ENCODE results near the gene RAMP2.
"Not testable (repeated sequence)": the region's sequence is repeated elsewhere in the genome, so short reads cannot be mapped to it uniquely, and the experiment has no call there.

Gene RAMP2, protein sequence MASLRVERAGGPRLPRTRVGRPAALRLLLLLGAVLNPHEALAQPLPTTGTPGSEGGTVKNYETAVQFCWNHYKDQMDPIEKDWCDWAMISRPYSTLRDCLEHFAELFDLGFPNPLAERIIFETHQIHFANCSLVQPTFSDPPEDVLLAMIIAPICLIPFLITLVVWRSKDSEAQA

DNA sequence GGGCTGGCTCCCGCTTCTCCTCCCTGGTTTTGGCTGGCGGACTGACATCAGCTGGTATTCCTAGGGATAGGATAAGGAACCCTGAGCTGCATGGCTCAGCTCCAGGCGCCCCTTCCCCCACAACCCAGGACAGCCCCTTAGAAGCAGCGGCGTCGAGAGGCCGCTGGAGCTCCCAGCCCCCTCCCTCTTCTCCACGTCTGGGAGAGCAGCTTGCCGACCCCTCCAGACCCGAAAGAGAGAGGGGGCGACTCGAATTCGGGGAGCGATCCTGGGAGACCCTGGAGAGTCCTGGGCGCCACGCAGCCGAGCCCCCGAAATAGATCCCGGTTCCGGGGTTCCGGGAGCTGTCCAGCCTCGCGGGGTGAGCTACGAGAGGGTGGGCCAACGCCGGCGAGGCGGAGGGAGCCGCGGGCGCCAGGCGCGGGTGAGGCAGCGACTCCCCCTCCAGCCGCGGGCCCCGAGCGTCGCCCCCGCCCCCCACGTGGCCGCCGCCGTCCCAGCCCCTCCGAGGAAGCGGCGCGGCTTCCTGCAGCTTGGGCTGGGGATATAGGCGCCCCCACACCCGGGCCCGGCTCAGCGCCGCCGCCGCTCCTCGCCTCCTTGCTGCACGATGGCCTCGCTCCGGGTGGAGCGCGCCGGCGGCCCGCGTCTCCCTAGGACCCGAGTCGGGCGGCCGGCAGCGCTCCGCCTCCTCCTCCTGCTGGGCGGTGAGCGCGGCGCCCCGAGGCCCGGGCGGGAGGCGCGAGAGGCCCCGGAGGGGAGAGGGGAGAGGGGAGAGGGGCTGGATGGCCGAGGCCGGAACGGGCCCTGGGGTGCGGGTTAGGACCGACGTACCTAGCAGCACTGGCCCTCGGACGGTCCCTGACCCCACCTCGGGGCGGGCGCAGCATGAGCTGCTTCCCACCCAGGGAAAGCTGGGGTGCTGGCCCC, at the start of gene RAMP2:
Gene RAMP2 (plus strand): TSS at position 576 of the 930 bp plus-strand sequence. CDS start 35 bp downstream, at position 611.
- DNase-seq = no peak

DNA sequence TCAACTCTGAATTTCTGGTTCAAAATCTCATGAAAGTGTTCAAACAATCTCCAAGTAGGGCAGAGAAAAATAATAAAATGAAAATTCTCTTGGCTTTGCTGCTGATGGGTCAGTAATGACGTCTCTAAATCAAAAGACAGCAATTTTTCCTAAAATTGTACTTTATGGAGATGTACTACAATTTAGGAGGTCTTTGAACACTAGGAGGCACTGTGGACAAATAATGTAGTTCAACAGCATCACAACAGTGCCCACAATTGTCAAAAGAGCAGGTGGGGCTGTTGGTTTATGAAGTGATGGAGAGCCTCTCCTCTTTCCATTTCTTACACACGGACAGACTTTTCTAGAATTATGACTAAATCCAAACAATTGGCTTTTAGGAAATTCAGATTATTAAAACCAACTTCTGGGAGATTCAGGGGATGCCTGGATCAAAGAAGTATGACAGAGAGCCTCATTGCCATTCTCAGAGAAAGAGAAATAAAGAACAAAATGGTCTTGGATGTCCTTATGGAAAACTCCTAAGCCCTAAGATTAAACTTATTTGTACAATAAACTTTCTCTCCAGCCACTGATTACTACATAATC, 39.9 kb upstream of the RAMP2 start:
- peak in 1 of 2 donors; percentile 55 for DNase-seq

DNA sequence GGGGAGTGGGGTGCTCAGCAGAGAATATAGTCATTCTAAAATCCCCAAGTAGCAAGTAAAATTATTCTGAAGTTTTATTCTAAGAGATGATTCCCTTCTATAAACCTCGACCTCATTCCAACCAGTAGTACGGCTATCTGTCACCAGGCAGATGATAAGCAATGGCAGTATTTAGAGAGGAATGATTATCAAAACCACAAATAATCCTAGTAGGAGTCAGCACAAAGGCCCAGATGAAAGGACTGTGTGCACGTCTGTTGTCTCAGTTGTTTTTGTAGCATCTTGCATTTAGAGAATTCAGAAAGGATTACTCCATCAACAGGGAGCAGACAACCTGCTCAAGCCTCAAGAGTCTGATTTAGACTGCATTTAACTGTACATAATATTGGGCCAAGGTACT, 37.4 kb upstream of the RAMP2 start:
- no peak for DNase-seq

DNA sequence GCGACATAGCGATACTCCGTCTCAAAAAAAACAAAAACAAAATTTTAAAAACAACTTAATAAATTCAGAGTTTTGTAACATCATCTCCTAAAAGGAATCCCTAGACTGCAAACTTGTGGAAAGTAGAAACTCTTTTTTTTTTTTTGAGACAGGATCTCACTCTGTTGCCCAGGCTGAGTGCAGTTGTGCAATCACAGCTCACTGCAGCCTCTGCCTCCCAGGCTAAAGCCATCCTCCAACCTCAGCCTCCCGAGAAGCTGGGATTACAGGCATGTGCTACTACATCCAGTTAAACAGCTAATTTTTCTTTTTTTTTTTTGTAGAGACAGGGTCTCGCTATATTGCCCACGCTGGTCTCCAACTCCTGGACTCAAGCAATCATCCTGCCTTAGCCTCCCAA, 35.9 kb upstream of the RAMP2 start:
- DNase-seq = no peak

DNA sequence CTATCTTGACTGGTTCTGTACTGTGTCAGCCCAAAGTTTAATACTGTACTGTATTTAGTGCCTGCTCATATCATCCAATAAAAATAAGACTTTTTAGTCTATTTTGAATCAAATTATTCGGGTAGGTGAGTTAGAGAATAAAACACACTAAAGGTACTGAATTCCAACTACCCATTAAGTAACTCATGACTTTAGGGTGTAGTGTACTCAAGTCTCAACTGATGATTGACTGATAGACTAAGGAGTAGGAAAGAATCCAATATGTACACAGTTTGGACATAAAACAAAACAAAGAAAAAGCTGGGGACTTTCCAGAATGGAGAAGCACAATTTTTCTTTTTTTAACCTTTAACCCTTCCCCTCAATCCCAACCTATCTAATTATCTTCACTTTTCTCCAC, 20.3 kb upstream of the RAMP2 start:
- no peak for DNase-seq

DNA sequence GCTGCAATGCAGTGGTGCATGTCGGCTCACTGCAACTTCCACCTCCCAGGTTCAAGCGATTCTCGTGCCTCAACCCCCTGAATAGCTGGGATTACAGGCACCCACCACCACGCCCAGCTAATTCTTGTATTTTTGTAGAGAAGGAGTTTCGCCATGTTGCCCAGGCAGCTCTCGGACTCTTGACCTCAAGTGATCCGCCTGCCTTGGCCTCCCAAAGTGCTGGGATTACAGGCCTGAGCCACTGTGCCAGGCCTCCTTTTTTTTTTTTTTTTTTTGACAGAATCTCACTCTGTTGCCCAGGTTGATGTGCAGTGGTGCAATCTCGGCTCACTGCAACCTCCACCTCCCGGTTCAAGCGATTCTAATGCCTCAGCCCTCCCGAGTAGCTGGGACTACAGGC, 18.1 kb upstream of the RAMP2 start:
- not testable (repeated sequence) for DNase-seq

DNA sequence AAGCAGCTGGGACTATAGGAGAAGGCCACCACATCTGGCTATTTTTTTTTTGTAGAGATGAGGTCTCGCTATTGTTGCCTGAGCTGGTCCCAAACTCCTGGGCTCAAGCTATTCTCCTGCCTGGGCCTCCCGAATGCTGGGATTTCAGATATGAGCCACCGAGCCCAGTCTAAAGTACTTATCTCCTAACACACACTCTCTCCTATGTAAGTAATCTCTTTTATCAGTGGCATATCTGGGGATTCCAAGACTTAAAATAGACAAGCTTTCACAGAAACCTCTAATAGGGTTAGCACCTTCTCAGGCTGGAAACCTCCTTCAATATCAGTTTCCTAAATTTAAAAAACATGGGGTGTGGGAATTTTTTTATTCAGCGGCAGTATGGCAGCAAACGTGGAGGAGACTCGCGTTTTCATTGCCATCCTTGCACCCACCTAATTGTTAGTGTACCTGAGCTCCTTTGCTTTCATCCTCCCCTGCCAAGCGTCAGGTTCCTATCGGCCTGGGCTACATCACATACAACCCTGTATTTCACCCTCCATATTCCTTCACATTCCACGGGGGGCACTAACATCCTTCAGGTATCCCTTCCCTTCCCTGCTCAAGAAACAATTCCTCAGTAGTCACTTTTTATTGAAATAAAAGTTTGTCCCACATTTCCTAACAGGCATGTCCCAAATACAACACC, 17.3 kb upstream of the RAMP2 start:
- DNase-seq = no peak

DNA sequence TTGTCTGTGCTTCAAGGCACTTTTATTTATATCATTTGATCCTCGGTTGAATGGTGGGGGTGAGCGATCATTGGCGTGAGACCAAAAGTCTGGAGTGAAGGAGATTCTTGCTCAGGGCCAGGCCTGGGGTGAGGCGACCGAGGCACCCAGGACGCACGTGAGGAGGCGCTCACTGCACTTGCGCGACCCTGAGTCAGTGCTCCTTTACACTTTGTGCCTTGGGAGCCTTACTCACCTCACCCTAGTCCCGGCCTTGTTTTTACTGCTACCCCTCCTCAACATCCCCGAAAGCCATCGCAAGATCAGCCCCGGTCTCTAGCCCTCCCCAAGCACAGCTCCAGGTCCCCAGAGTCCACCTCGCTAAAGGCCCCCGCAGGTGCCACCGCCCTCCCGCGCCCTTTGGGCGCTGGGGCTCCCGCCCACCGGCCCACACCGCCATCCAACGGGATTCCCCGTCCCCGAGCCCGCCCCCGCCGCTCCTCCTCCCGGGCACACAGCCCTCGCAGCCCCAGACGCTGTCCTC, 16.7 kb upstream of the RAMP2 start:
- DNase-seq = no peak

DNA sequence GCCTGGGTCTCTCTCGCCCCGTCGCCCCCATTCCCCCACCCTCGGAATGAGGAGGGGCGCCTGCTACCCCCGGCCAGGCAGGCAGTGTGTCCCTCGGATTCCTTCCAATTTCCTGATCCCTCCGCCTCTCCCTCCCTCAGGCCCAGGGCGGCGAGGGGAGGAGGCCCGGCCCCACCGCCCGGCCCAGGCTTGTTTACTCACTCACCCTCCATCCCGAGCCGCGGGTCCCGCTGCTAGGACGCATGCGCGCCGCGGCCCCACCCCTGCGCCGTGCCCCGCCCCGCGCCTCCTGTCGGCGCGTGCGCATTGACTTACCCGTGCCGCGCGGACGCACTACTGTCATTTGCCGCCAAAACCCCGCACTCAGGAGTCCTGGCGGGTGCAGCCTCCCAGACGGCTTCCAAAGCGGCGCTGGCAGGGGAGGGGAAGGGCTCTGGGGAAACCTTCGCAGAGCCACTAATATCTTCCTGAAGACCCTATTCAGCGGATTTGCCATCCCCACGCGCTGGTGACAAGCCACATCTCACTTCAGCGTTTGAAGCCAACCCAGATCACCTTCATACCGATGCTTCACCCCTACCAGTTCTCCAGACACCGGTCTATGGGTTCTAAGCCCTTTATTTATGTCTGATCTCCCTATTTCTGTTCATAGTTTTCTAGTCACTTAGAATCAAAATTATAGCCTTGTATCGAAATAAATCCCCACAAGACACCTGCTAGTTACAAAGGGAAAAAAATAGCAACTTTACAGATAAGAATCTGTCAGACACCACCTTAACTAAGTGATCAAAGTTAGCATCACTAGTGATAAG, 16.0 kb upstream of the RAMP2 start, which contains the start of gene EZH1:
Gene EZH1 (minus strand): TSS at position 235 of the 812 bp plus-strand sequence. CDS start 16,099 bp downstream, outside the sequence.
- peak; percentile 79 to 89 for DNase-seq

DNA sequence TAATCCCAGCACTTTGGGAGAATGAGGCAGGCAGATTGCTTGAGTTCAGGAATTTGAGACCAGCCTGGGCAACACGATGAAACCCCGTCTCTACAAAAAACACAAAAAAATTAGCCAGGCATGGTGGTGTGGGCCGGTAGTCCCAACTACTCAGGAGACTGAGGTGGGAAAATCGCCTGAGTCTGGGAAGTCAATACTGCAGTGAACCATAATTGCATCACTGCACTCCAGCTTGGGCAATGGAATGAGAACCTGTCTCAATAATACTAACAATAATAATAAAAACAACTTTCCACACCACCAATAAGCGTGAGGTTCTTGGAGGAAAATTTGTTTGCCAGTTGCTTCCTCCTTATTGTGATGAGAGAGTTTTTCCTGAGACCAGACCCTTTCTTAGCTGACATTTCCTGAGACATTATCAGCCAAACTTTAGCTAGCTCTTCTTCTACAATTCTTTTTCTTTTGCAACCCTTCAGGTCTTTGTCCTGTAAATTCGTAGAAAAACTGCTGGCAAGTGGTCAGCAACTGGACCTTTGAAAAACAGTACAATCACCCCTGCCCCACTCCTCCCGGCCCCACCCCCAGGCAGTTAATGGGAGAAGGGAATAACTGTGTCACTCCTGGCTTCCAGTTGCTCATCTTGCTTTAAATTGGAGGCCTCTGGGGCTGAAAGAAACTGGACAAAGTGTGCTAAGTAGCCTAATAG, 12.7 kb upstream of the RAMP2 start:
- no peak for DNase-seq

DNA sequence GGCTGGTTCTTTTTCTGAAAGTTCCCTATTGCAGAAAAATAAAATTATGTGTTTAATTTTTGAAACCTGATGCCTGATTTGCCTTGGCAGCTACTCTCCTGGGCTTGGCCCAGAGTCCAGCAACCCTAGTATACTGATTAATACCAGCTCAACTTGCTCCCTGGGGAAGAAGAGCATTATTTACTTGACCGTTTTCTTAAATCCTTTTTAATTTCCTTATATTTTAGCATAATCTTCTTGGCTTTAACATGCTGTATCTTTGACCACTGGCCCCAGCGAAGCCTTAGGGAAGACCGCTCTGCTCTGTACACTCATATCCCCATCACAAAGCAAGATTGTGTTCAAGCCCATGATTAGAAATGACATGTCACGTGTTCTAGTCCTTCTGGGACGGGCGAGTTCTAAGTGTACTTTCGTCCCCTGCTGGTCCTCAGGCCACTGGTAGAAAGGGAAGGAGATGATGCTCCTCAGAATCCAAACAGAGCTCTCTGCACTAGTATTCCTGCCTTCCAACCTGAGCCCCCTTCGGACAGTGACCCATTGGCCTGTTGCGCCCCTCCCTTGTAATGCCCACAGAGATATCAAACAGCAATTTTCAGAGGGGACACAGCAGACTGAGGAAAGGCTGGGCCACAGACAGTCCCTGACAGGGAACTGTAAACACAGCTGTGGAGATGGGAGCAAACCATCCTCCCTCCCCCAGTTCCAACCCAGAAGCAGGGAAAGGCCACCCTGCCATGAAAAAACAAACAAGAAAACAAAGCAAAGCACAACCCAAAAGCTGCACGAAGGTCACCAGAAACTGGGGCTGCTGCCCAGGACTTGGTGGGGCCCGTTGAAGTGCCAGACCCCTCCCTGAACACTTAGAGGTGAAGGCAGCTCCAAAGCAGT, 11.9 kb upstream of the RAMP2 start:
- DNase-seq = no peak

DNA sequence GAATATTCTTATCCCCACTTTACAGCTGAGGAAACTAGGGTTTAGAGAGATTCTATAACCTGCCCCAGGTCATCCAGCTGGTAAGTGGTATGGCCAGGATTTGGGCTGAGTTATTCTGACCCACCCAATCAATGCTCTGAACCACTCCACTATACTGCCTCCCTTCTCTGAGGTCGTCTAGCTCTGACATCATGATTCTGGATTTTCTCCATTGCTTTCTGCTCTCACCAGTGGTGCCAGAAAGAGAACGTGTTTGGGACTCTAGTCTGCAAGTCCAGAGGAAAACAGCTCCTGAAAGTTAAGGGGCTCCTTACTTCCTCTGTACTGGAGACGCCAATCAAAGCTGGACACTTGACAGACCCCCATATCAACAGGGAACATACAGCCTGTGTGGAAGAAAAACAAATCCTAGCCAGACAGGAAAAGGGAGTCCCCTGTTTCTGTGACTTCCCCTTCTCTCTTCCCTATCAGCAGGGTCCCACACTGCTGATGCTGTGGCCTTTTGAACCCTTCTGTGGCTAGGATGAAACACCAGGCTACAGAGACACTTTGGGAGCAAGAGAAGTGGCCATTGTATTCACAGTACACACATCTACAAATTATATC, 10.2 kb upstream of the RAMP2 start:
- DNase-seq = no peak

DNA sequence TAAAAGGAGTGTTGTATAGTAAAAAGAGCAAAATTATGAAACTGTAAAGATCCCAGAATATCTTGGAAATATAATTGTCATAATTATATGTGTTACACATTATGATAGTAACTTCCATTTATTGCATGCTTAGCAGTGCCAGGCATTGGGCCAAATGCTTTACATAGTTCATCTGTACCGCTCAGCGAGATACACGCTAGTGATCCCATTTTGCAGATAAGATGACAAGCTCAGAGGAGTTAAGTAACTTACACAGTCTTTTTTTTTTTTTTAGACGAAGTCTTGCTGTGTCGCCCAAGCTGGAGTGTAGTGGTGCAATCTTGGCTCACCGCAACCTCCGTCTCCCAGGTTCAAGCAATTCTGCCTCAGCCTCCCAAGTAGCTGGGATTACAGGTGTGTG, 9.4 kb upstream of the RAMP2 start:
- DNase-seq = no peak

DNA sequence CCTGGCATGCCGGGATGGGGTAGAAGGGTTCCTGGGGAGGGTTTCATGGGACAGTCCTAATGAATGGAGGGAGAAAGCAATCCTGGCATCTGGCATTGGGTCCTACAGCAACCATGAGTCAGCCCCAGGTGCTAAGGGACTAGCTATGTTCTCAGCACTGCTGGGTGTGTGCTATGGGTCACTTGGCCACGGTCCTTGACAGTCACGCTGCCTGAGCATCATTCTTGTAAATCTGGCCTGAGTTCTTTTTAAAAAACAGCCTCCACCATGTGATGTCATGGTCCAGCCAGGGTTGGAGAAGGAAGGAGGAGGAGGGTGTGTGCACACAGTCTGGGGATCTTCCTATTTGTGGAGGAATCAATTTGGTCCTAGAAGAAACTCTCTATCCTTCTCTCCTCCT, 6.2 kb upstream of the RAMP2 start:
- no peak for DNase-seq

DNA sequence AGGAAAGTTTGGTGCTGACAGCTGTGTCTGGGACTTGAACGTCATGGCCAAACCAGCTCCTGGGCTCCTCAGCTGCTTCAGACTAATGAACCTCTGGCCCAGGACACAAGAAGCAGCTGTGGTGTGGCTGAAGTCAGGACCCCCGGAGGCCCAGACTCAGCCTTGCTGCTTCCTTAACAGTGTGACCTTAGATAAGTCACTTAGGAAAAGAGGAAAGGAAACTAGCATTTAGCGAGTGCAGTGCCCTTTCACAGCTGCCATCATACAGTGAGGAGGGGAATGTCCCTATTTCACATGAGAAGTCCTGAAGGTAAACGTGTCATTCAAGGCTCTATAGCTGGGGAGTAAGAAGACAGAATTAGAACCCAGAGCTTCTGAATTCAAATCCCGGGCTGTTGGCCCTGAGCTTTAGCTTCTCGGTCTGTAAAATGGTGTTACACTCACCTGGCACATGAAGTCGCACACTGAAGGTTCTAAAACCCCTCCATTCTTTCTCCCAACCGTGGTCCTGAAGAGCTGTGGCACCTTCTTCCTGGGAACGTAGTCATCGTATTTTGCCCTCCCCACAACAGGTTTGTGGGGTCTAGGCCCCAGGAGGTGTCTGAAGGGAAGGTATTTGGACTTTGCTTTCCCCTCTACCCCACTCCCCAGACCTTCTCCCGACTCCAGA, 910 bp upstream of the RAMP2 start:
- no peak for DNase-seq

DNA sequence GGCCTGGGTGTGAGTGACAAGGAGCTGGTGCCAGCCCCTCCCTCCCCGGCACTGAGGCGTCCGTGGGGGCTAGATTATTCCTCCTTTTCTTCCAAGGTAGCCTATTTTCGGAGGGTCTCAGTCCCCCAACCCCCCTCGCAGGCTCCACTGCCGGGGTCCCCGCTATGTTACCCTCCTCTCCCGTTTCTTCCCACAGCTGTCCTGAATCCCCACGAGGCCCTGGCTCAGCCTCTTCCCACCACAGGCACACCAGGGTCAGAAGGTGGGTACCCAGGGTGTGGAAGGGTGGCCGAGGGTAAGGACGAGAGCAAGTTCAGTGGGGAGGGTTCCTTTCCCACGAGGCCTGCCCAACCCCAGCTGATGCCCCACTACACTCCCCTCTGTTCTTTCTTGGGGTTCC, 611 bp downstream of the RAMP2 start:
- no peak for DNase-seq

DNA sequence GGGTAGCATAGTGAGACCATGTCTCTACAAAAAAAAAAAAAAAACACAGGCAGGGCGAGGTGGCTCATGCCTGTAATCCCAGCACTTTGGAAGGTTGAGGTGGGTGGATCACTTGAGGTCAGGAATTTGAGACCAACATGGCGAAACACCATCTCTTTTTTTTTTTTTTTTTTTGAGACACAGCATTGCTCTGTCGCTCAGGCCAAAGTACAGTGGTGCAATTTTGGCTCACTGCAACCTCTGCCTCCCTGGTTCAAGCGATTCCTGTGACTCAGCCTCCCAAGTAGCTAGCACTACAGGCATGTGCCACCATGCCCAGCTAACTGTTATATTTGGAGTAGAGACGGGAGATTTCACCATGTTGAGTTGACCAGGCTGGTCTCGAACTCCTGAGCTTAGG, 5.1 kb downstream of the RAMP2 start:
- no peak for DNase-seq

DNA sequence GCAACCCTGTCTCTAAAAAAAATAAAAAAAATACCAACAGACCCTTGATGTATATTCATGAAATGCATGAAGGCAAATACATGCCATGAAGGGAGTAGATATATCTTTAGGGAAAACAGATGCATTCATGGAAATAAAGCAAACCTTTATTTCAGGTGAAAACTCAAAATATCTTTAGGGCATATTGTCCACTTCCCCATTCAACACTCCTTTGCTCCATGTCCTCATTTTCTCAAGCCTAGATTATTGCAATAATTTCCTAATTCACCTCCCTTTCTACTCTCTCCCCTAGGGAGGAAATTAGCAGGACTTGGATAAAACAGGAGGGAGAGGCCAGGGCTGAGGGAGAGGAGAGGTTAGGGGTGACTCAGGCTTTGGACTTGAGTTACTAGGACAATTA, 6.5 kb downstream of the RAMP2 start:
- no peak for DNase-seq

DNA sequence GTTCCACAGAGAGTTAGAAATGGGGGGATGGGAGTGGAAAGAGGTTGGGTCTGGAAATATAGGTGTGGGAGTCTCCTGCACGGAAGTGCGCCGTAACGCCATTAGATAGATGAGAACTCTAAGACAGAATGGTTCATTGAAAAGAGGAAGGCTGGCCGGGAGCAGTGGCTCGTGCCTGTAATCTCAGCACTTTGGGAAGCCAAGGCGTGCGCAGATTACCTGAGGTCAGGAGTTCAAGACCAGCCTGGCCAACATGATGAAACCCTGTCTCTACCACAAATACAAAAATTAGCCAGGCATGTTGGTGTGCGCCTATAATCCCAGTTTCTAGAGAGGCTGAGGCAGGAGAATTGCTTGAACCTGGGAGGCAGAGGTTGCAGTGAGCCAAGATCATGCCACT, 7.0 kb downstream of the RAMP2 start:
- not testable (repeated sequence) for DNase-seq
